Progenitor cell of endocrine pancreas (in vitro differentiated cells): ENCODE measurements around the gene SPRR2D. TPM values are rescaled to one million over a fixed set of nuclear protein-coding genes. Genes with fewer than 3 reads are reported as not detected.

Experiments
- DNase-seq: peaks from one replicate; pipeline ENCODE4 v3.0.0; 2021; ENCODE audit warnings: low spot score; ENCODE audit not compliant: unreplicated experiment
- H3K27ac Mint-ChIP-seq: 2 replicates; pipeline ENCODE4 v1.8.0; 2021; ENCODE audit warnings: mild to moderate bottlenecking, moderate library complexity, mixed read lengths
- H3K27me3 Mint-ChIP-seq: 2 replicates; pipeline ENCODE4 v1.8.0; 2021; ENCODE audit warnings: mixed read lengths
- H3K36me3 Mint-ChIP-seq: 2 replicates; pipeline ENCODE4 v1.8.0; 2022; ENCODE audit warnings: mixed read lengths; ENCODE audit not compliant: insufficient read depth
- H3K4me1 Mint-ChIP-seq: 2 replicates; pipeline ENCODE4 v1.8.0; 2021; ENCODE audit warnings: low read depth, mixed read lengths
- H3K4me3 Mint-ChIP-seq: 2 replicates; pipeline ENCODE4 v1.8.0; 2021; ENCODE audit warnings: low read depth, mild to moderate bottlenecking, moderate library complexity, mixed read lengths
- H3K9me3 Mint-ChIP-seq: 2 replicates; pipeline ENCODE4 v1.8.0; 2021; ENCODE audit warnings: low read depth, mixed read lengths
- total RNA-seq: library from RNA; stranded (reverse); gene quantifications from 2 replicates; pipeline ENCODE4 v1.2.1, GENCODE V29; 2021
- TF ChIP-seq, protein P1 (sequence below): fragments of 200-600 bp; sonication (generic); IDR thresholded peaks from one replicate; pipeline ENCODE4 v1.5.0; 2021; ENCODE audit warnings: antibody characterized with exemption, mild to moderate bottlenecking; ENCODE audit not compliant: unreplicated experiment

SPRR2D gene
- total RNA-seq, 1 donor from 2014 or later = not detected

DNA sequence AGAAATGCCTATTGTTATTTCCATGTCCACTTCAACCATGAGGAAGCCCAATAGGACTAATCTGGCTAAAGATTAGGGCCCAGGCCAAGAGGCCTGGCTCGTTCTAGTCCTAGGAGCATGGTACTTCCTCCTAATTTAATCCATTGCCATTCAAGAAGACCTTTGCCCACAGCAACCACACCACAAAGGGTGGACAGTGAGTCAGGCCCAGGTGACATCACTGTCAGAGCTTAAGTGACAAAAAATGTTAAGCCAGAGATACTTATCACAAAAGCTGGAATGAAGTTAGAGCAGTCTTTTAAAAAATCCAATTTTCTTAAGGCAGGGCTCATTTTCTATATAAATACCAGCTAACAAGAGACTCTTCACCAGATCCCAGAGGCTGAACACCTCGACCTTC is 39.5 kb downstream of the SPRR2D start, which contains the start of gene SPRR3:
SPRR3 (plus strand) TSS at position 368 of the 400 bp plus-strand sequence. CDS start 1,272 bp downstream, outside the sequence.
- Mint-ChIP-seq H3K4me3 (no peak within 1 kb of the TSS), H3K27ac (no peak within 1 kb of the TSS), H3K9me3 (peaks cover 5% of the 10 kb centered on the region), H3K4me1 (peaks cover 10% of the 10 kb centered on the region), H3K27me3 (no peaks in the 10 kb centered on the region), H3K36me3 (no peaks in the 10 kb centered on the region)
- TF ChIP-seq, protein P1, sequence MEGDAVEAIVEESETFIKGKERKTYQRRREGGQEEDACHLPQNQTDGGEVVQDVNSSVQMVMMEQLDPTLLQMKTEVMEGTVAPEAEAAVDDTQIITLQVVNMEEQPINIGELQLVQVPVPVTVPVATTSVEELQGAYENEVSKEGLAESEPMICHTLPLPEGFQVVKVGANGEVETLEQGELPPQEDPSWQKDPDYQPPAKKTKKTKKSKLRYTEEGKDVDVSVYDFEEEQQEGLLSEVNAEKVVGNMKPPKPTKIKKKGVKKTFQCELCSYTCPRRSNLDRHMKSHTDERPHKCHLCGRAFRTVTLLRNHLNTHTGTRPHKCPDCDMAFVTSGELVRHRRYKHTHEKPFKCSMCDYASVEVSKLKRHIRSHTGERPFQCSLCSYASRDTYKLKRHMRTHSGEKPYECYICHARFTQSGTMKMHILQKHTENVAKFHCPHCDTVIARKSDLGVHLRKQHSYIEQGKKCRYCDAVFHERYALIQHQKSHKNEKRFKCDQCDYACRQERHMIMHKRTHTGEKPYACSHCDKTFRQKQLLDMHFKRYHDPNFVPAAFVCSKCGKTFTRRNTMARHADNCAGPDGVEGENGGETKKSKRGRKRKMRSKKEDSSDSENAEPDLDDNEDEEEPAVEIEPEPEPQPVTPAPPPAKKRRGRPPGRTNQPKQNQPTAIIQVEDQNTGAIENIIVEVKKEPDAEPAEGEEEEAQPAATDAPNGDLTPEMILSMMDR = no peak
- DNase-seq = no peak

DNA sequence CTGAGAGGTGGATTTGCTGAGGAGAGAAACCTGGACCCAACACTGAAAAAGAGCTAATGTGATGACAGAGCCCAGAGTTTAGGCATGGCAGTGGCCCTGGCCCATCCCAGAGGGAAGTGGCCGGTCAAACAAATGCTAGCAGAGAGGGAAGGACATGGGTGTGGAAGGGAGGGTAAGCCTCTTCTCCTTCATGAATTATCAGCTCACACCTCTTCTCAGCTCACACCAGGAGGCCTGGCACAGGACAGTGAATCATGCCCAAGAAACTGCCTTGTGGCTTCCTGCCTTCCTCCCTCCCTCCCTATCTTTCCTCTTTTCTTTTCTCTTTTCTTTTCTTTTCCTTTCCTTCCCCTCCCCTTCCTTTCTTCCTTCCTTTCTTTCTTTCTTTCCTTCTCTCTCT is 40.6 kb downstream of the SPRR2D start:
- peaks cover 9% of the 10 kb centered on the region for H3K9me3 Mint-ChIP-seq
- H3K4me3 Mint-ChIP-seq = no peak overlapping the region
- H3K27ac Mint-ChIP-seq = no peak overlapping the region
- DNase-seq = no peak
- peaks cover 10% of the 10 kb centered on the region for H3K4me1 Mint-ChIP-seq
- H3K27me3 Mint-ChIP-seq = no peaks in the 10 kb centered on the region
- no peaks in the 10 kb centered on the region for H3K36me3 Mint-ChIP-seq
- TF ChIP-seq, protein P1 = no peak

DNA sequence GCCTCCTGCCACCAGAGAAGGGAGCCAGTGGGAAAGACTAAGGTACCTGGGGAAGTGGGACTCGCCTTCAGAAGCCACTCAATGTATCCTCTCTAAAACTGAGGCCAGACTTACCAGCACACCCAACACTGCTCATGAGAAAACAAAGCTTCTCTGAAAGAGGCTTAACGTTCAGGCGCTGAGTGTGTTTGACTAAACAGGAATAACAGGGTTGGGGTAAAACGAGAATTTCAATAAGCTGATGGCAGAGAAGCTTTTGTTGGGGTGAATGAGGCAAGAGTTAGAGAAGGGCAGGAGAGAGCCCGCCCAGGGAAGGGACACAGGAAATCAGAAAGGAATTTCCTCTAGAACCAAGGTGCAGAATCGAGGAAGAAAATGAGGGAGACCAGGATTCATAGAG is 41.1 kb downstream of the SPRR2D start:
- Mint-ChIP-seq H3K27ac (no peak overlapping the region), H3K27me3 (no peaks in the 10 kb centered on the region)

DNA sequence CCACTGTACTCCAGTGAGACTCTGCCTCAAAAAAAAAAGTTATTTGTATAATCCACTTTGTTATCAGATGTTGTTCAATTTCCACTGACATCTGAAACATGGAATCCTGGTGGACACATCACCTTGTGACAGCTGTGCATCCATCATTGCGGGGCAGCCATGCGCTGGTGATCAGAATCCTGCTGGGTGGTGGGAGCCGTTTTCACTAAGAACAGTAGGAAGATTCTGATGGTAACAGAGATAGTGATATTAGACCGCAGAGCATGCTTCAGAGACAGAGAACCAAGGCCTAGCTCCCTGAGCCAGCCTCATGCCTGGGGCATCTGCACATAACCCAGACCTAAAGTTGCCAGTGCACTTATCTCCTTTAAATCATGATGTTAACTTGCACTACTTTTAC is 42.4 kb downstream of the SPRR2D start:
- H3K27ac Mint-ChIP-seq = no peak overlapping the region
- H3K27me3 Mint-ChIP-seq = no peaks in the 10 kb centered on the region
- H3K4me1 Mint-ChIP-seq = peaks cover 10% of the 10 kb centered on the region
- DNase-seq = no peak
- no peaks in the 10 kb centered on the region for H3K36me3 Mint-ChIP-seq
- no peak overlapping the region for H3K4me3 Mint-ChIP-seq
- TF ChIP-seq, protein P1 = no peak
- peaks cover 10% of the 10 kb centered on the region for H3K9me3 Mint-ChIP-seq

More for the DNA sequence above, 41.1 kb downstream of the SPRR2D start:
- DNase-seq = no peak
- no peaks in the 10 kb centered on the region for H3K36me3 Mint-ChIP-seq
- peaks cover 10% of the 10 kb centered on the region for H3K9me3 Mint-ChIP-seq
- TF ChIP-seq, protein P1 = no peak
- H3K4me3 Mint-ChIP-seq = no peak overlapping the region
- H3K4me1 Mint-ChIP-seq = peaks cover 10% of the 10 kb centered on the region

DNA sequence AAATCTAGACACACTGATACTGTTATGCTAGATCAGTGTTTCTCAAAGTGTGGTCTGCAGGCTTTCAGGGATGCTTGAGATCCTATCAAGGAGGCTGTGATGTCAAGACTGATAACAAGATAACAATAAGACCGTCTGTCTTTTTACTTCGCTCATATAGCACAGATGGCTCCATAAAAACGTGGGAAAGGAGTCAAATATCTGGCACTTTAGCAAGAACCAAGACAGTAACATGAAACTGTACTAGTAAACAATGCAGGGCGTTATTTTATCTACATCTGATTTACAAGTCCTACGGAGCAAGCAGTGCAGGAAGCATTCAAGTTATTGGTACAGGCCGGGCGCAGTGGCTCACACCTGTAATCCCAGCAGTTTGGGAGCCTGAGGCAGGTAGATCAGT is 43.0 kb downstream of the SPRR2D start:
- H3K36me3 Mint-ChIP-seq = no peaks in the 10 kb centered on the region
- TF ChIP-seq, protein P1 = no peak
- H3K4me1 Mint-ChIP-seq = peaks cover 10% of the 10 kb centered on the region
- DNase-seq = no peak
- no peaks in the 10 kb centered on the region for H3K27me3 Mint-ChIP-seq
- no peak overlapping the region for H3K4me3 Mint-ChIP-seq
- peaks cover 10% of the 10 kb centered on the region for H3K9me3 Mint-ChIP-seq
- no peak overlapping the region for H3K27ac Mint-ChIP-seq
